A172 (cell line): ENCODE results near the gene CADPS. TPM values are rescaled to one million over a fixed set of nuclear protein-coding genes. Genes with fewer than 3 reads are reported as not detected.
"Not testable (repeated sequence)": the region's sequence is repeated elsewhere in the genome, so short reads cannot be mapped to it uniquely, and the experiment has no call there.

Source experiments
- DNase-seq: peaks from one replicate; pipeline ENCODE4 v3.0.0-alpha.2; 2015; ENCODE audit warnings: low spot score
- total RNA-seq: library from RNA; depleted of rRNA; stranded (reverse); fragments of >200 nt; shearing (Covaris generic); gene quantifications from 2 replicates; pipeline ENCODE4 v1.2.3, GENCODE V29; 2014

The CADPS gene
- total RNA-seq, 1 experiment from 2014 or later, result not detected

DNA sequence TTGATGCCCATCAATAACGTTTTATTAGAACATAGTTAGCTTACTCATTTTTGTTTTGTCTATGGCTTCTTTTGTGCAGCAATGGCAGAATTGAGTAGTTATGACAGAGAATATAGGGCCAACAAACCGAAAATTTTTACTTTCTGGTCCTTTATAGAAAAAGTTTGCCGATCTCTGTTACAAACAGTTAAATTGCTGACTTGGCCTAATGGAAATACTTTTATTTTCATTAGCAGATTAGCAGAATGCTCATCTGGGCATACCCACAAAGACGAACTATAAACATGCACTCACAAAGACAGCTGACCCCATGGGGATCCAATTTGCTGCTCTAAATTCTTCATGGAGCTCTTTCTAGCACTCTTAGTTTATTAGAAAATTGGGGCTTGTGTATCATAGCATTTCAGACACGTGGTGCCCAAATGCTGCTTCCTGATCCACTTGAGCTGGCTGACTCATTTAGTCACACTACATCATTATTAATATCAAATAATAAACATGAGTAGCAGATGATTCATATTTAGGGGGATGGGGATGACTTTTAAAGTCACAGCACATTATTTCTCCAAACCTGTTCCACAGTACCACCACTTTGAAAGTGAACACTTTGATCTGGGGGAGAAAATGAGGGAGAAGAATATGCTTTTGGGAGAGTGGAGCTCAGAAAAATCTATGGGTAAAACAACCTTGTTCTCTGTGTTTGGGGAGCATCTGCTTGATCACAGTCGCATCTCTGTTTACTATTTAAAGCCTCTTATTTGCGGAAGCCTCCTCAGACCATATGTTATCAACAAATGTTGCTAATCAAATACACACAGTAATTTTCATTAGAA lies 273.8 kb downstream of the CADPS start:
- DNase-seq, result peak; percentile 58

DNA sequence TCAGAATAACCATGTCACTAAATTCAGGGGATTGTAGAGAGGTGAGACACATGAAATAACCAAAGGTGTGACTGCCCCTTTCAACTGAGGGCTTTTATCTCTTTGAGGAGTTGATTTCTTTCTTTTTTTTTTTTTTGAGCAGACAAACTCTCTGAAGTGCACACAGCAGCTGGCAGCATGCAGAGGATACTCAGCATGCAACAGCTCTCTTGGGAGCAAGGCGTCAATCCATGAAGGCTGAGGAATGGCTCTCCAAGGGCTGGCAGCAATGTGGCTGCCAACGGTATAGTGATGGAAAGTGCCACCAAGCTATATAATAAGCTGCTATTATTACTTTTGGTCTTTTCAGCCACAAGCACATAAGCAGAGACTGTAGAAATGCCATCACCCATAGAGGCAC lies 275.2 kb downstream of the CADPS start:
- DNase-seq, result no peak

DNA sequence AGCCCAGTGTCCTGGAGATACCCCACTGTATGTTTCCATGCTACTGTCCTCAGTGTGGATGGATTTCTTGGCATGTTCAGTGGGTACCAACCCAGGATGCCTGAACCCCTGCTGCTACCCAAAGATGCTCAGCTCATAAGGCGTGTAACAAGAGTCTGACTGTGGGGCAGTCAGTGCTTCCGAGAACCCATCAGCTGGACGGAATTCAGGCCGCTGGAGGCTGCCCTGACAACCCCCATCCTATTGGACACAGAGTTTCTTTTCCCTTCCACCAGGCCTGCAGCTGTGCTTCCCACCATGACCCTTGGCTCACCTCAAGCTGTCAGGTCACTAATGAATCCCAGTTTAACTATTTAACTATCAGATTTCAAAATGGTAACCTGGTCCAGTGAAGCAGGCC lies 277.7 kb downstream of the CADPS start:
- no peak for DNase-seq

DNA sequence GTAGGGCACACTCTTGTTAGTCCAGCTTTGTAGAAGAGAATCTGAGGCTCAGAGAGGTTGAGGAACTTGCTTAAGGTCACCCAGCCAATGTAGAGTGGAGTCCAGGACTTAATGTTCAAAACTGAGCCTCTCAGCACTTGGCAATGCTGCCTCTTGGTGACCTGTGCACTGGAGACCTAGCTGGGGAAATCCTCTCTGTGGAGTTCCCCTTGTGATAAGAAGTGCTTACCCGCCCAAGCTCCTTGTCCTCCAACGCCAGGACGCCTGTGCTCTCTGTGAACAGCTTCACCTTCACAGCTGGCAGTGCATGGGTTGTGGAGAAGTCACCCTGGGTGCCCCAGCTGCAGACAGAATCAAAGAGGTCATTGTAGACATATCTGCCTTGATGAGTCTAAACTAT lies 282.8 kb downstream of the CADPS start:
- DNase-seq, result no peak

DNA sequence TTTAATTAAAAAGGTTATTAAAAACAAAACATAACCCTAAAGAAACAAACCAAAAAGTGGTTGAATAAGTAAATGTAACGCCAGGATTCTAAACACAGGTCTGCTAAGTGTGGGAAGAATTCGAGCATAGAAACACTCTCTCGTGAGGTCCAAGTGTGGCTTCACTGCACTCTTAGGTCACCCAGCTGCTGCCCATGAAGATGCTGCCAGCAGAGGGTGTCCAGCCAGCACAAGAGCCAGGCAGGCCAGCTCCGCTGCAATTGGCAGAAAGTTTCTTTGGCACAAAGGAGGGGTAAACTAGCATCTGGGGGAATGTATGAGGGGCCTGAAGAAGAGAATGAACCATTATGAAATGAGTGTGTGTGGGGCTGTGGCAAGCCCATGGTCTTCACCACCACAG lies 286.1 kb downstream of the CADPS start:
- DNase-seq, result no peak

DNA sequence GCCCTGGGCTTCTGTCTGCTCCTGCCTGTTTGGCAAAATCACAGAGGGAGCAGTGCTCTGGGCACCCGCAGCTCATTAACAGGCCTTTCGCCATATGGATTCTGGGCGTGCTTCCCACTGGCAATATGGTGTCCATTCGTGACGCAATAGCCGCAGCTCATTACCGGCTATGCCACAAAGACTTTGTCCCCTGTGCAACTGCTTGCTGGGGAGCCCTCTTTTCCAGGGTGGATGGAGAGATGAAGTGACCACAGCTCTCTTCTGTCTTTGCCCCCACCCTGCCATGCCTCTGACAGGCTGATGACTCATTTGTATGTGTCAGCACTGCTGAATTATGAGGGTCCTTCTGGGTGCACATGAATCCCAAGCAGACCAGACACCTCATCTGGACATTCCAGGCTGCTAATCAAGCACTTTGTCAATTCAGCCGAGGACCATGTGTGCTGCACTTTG lies 287.6 kb downstream of the CADPS start:
- peak; percentile 98 for DNase-seq

DNA sequence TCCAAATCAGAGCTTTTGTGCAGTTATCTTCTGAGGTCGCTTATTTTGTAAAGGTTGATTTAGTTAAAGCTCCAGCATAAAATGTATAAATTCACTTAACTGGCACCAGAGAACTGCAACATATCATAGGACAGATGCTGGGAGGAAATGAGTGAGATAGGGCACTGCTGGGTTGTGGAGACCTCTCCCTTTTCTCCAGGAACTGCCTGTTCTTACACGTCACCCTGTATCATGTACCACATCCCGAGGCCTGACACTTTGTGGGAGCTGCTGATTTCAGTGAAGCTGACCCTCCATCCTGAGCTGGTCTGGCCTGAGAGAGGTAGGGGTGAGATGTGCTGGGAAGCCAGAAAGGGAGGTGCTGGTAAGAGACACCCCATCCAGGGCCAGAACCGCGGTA lies 288.0 kb downstream of the CADPS start:
- peak; percentile 82 for DNase-seq

DNA sequence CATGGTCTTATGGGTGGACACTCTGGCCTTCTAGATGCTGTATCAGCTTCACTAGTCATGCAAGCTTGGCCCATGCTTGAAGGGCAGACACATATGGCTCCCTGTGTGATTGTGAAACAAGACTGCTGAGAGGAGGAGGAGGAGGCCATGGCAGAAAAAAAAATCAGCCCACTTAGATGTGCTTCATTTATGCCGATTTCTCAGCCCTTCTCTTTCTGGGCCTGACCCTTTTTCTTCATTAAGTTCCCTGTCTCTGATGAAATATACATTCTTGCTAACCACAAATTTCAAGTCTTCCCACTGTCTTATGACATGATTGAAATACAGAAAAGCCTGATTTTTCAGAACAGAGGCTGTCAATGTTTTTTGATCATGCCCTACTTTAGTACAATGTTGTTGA lies 288.9 kb downstream of the CADPS start:
- no peak for DNase-seq

DNA sequence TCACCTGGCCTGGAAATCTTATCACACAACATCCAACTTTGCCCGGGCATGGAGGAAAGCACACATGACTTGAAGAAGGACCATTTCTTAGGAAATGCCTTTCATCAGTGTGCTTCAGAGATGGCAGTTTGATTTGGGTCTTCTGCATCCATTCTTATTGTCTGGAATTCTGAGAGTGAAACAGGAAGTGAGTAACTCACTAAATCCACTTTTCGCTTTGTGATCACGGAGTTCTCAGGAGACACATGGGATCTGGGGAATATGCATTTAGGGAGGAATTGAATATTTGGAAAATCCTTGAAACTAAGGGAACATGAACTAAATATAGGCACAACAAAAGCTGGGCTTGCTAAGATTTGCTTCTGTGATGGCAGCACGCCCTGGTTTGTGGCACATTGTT lies 289.4 kb downstream of the CADPS start:
- DNase-seq, result peak; percentile 40

DNA sequence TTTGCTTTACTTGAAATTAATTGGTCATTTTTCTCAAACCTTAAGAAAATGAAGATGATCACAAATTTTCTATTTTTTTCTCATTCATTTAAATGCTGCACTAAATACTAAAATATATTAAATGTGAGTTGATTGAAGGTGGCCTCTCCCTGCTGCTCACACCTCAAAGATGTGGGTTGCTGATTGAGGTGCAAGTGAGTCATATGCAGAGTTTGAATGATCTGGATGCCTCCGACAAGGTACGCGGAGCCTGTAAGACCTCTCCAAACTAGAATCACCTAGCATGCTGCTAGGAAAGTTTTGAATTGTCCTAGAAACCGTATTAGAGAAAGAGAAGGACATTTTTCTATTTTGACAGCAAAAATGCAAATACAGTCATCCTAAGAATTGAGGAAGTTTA lies 290.6 kb downstream of the CADPS start:
- no peak for DNase-seq

DNA sequence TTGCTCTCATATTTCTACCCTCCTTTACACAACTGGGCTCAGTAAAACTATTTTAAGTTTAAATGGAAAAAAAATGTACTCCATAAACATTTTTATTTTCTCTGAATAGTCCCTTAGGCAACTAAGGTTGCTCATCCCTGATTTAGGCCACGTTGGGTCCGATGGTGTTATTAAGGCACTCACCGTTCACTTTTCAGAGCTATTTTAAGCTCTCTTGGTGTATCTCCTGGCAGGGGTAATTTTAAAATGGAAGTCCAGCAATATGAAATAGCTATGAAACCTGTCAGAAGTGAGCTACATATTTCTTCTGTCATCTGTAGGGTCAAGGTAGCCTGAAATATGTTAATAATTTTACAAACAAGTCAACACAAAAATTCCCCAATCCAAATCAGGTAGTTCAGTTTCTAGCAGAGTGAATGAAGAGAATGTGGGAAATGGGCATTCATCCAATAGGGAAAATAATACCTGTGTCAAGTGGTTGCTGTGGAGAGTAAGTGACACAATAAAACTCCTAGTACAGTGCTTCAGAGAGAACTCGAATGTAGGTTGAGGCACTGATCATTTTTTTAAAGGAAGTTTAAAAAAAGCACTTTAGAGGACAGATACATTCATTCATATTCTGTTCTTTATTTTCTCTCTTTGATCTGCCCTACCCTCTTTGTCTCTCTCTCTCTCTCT lies 292.6 kb downstream of the CADPS start:
- DNase-seq, result no peak

DNA sequence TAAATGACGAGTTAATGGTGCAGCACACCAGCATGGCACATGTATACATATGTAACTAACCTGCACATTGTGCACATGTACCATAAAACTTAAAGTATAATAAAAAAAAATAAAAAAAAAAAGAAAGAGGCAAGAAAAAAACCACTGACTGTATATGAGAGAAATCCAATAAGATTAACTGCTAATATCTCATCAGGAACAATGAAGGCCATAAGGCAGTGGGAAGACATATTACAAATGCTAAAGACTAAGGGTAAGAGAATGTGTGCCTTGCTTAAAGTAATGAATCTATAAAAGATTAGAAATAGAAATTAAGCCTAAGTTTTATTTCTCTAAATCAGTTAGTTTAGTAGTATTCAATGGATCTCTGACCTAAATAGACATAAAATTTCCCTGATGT lies 294.7 kb downstream of the CADPS start:
- not testable (repeated sequence) for DNase-seq

DNA sequence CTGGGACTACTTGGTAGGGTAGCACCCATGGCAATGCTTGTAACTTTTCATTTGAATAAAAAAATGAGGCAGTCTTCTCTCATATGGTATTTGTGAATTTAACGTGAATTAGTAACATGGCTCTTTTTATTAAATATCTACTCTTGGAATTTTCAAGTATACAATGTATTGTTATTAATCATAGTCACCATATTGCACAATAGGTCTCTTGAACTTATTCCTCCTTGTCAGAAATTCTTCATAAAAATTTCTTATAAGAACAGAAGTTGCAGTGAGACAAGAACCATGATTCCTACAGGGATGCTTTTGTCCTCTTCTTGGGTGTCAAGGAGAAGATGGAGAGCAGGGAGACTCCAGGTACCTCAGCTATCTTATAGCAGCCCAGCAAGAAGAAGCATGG lies 298.1 kb downstream of the CADPS start:
- no peak for DNase-seq

DNA sequence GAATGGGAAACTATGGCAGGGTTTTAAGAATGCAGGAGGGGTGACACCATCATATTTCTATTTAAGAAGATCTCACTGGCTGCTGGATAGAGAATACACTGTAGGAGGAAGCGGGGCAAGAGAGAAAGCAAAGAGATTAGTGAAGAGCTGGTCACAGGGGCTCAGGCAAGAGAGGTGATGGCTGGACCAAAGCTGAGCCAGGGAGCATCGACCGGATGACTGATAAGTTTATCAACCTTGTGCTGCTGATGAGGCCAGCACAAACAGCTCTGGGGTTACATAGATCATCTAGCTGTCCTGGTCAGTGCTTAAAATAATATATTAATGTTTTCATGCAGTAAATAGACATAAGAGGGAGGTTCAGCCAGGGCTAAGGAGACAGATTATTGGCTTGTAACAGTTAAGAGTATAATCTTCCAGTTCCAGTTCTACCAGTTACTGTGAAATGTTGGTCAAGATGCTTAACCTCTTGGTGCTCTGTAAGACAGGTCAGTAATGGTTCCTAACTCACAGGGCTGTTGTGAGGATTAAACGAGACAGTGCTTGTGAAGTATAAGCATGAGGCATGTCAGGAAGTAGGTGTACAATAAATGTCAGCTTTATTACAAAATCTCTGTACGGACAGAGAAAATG lies 300.8 kb downstream of the CADPS start:
- DNase-seq, result no peak

DNA sequence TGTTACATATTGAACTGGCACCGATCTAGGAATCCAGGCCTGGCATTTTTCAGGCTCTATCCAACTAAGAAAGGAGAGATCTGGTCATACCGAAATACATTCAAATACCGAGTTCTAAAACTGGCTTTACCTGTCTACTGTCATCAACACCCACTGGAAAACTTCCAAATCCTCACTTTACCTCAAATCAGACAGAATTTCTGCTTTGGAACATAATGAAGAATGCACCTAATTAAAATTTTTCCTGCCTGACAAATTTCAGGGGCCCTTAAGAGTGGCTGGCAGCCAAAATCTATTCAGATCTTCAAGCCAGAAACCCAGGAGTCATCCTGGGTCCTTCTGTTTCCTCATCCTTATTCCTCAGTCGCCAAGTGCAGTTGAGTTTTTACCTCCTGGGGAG lies 303.3 kb downstream of the CADPS start:
- no peak for DNase-seq

DNA sequence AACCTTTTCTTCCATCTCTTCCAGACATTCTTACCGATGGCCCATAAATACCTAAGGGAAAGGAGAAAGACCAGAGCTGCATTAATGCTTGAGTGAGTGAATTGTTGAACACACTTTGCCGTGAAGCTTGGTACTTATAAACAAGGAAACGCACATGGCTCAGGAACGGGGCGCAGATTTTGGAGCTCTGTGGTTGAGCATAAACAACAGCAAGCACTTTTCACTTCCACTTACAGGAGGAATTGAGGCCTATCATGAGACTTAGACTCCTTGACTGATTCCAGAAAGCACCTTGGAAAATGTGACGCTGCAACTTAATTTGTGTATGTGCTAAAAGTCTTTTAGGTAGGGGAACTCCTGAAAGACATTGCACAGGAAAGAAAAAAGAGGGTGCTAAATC lies 304.3 kb downstream of the CADPS start:
- DNase-seq, result no peak

DNA sequence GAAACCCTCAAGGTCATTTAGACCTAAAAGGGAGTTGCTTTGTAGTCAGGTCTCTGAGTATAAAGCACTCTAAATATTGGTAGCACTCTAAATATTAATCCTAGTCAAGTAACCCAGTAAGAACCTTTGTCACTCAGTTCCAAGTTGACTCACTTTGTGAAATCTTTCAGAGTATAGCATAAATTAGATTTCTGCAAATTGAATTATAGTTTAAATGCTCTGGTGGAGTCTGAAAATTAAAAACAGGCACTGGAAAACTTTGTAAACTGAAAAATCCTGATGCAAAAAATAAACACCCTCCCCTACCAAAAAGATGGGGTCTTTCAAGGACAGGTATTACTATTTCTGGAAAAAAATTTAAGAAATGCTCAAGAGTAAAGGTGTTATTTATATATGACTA lies 305.6 kb downstream of the CADPS start:
- no peak for DNase-seq

DNA sequence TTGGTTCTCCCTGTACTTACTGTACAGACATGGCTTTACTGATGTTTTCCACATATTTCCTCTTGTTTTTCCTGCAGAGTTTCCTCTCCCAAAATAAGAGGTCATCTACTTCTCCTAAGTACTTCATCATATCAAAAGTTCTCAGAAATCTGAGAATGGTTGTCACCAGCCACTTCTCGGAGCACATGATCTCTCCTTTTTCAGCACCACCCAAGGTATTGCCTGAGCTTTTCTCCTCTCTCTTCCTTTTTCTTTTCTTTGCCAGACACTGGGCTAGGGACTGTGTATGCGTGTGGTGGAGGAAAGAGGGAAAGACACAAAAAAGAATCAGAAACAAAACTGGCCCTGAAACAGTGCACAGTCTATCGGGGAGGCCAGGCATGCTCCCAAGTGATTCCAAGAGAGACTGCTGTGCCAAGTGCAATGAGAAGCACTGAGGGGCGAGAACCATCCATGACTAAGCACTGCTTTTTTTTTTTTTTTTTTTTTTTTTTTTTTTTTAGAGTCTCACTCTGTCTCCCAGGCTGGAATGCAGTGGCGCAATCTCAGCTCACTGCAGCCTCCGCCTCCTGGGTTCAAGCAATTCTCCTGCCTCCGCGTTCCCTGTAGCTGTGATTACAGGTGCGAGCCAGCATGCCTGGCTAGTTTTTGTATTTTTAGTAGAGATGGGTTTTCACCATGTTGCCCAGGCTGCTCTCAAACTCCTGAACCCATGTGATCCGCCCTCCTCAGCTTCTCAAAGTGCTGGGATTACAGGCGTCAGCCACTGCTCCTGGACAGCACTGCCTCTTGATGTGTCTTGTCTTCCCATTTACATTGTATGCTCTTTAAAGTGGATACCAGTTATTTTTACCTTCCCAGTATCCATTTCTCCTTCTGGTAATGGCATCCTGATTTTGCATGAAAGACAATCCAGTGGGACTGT lies 307.9 kb downstream of the CADPS start:
- DNase-seq, result peak; percentile 58

DNA sequence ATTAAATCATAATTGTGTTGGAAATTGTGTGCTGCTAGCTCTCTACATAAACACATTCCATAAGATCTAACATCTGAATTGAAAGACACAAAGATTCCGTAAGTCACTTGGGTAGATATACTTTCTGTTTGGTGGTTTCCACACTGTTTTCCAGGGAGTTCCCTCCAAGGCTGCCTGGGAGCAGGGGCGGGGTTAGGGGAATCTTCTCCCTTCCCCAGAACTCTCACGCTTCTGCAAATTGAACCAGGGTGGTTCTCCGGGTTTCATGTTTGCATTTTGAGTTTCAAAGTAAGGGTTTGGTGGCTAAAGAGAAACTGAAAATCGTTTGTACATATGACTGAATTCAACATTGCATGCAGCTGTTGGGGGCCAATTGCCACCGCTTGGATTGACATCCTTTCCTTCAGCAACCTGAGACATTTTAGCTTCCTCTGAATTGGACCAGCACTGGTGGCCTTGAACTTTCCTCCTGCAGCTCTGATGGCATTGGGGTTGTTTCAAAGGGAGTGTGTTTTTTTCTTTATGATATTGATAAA lies 309.1 kb downstream of the CADPS start:
- no peak for DNase-seq

DNA sequence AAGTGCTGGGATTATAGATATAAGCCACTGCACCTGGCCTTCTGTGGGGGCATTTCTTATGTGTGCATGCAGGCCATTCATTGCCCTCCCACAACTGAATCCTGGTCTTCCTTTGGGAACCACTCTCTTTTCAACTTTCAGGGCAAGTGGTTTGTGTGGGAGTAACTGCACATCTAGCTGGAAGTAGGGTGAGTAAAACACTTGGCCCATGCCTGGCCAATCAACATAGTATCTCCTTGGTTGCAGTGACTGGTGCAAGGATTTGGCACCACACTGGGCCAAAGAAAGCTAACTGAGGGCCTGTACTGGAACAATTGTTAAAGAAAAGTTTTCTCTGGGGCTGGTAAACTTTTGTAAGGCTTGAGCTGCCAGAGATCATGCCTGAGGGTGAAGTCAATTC lies 312.6 kb downstream of the CADPS start:
- DNase-seq, result no peak

DNA sequence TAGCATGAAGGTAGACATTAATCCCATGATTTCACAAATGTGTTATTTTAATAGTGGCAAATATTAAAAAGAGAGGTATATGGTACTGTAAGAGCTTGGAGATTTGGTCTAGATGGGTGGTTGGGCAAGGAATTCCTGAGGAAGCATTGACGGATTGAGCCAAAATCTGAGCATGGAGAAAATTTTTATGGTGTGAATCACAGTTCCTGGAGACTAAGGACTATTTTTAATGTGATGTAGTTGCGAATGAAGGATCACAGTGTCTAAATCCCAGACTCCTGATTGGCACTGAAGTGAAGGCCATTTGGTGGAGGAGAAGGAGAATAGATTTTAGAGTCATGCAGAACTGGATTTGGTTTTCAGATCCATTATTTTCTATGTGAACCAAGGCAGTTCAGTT lies 313.2 kb downstream of the CADPS start:
- DNase-seq, result peak; percentile 67
